NCI-H2171 (cell line): ENCODE measurements around the gene HMCN2.
"Not testable (repeated sequence)": the region's sequence is repeated elsewhere in the genome, so short reads cannot be mapped to it uniquely, and the experiment has no call there.

Experiments
- DNase-seq: peaks from one replicate; lab custom pipeline; 2025; lab: John Stamatoyannopoulos, UW

Gene HMCN2

DNA sequence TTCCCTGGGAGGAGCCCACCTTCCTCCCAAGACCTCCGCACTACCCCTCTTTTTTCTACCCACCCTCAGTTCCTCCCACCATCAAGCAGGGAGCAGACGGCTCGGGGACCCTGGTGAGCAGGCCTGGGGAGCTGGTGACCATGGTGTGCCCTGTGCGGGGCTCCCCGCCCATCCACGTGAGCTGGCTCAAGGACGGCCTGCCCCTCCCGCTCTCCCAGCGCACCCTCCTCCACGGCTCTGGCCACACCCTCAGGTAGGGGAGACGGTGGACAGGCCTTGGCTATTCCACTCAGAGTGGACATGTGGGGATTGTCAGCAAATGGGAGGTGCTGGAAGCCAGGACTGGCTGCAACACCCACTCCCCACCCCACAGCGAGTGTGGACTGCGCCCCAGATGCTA lies 126.3 kb downstream of the HMCN2 start:
- no peak for DNase-seq

DNA sequence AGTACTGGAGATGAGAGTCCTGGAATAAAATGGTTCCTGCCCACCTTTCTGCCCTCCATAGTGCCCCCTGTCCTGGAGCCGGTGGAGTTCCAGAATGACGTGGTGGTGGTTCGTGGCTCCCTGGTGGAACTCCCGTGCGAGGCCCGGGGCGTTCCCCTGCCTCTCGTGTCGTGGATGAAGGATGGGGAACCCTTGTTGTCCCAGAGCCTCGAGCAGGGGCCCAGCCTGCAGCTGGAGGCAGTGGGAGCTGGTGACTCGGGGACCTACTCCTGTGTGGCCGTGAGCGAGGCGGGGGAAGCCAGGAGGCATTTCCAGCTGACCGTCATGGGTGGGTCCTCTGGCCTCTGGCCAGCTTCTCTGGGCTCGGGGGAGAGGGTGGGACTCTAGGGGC lies 128.1 kb downstream of the HMCN2 start:
- no peak for DNase-seq

DNA sequence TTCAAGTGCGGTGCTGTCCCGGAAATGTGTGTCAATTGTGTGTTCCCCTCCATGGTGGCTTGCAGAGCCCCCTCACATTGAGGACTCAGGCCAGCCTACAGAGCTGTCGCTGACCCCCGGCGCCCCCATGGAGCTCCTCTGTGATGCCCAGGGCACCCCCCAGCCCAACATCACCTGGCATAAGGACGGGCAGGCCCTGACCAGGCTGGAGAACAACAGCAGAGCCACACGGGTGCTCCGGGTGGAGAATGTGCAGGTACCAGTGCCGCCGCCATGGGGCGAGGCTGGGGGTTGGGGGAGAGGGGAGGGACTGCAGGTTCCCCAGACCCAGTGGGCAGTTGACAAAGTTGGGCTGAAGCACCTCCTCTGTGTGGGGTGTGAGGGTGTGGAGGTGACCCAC lies 128.8 kb downstream of the HMCN2 start:
- no peak for DNase-seq

DNA sequence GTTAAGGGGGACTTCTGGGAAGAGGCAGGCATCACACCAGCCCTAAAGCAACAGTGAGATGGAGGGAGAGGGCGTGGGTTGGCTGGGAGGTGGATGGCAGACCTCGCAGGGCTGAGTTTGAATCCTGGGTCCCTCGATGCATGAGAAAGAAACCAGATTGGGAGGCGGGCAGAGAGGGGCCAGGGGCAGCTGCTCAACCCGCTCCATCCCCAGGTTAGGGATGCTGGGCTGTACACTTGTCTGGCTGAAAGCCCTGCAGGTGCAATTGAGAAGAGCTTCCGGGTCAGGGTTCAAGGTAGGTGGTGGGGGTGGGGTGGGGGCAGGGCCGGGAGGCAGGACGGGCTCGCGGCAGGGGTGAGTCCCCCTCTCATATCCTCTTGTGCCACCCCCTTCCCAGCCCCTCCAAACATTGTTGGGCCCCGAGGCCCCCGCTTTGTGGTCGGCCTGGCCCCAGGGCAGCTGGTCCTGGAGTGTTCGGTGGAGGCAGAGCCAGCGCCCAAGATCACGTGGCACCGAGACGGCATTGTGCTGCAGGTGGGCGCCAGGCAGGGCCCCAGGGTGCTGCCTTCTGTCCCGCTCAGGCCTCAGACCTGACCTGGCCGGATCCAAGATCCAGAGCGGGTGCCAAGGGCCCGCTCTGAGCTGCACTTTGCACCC lies 129.4 kb downstream of the HMCN2 start:
- no peak for DNase-seq

DNA sequence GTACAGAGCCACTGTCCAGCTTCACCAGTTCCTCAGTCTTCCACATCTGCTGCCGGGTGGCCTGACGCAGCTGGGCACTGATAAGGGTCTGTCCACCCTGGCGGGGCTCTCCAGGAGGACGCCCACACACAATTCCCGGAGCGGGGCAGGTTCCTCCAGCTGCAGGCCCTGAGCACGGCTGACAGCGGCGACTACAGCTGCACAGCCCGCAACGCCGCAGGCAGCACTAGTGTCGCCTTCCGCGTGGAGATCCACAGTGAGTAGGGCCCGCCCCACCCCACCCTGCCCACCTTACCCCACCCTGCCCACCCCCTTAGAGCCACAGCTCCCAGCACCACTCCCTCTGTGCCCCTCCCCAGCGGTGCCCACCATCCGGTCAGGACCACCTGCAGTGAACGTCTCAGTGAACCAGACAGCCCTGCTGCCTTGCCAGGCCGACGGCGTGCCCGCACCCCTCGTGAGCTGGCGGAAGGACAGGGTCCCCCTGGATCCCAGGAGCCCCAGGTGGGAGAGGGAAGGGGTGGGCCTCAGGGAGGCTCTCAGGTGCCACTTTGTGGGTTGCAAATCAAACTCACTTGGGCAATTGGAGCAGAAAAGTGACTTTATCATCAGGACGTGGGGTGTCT lies 130.4 kb downstream of the HMCN2 start:
- no peak for DNase-seq

DNA sequence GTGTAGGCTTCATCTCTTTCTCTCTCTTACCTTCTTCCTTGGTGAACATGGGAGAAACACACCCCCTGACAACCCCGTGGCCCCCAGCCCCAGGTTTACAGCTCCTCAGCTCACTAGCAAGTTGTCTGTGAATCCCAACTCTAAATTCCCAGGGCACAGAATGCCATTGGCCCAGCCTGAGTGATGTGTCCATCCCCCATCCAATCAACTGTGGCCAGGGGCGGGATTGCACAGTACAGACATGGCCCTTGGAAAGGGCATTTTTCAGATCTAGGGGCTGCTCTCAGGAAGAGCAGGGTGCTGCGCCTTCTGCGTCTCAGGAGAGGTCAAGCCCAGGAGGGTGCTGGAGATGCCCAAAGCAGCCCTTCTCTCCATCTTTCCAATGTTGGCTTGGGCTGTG lies 131.0 kb downstream of the HMCN2 start:
- no peak for DNase-seq

DNA sequence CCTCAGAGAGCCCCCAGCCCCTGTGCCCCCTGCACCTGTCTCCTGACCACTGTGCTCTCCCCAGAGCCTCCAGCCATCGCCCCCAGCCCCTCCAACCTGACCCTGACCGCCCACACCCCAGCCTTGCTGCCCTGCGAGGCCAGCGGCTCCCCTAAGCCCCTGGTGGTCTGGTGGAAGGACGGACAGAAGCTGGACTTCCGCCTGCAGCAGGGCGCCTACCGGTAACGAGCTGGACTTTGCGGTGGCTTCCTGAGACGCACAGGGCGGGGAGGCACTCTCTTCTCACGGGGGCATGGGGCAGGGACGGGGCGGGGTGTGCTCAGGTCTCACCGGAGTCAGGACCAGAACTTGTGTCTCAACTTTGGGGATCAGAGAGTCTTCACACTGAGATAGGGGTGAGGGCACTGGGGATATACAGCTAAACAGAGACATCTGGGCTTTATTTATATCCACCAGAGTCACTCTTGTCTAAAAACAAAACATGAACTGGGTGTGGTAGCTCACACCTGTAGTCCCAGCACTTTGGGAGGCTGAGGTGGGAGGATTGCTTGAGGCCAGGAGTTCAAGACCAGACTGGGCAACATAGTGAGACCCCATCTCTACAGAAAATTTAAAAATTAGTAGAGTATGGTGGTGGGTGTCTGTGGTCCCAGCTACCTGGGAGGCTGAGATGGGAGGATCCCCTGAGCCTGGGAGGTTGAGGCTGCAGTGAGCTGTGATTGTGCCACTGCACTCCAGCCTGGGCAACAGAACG lies 133.1 kb downstream of the HMCN2 start:
- no peak for DNase-seq

DNA sequence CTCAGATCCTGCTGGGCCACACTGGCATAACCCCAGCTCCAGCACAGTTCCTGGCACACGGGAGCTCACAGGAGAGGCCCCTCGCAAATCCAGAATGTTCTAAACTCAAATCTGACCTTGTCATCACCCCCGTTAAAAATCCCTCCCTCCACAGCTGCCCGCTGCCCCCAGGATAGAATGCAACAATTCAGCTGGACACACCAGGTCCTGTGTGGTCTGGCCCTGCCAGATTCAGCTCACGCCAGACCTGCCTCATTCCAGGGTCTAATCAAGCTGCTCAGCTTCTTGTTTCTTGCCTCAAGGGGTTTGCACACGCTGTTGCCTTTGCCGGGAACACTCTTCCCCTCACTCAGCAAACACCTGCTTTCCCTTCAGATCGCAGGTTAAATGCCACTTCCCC lies 134.2 kb downstream of the HMCN2 start:
- DNase-seq = no peak

DNA sequence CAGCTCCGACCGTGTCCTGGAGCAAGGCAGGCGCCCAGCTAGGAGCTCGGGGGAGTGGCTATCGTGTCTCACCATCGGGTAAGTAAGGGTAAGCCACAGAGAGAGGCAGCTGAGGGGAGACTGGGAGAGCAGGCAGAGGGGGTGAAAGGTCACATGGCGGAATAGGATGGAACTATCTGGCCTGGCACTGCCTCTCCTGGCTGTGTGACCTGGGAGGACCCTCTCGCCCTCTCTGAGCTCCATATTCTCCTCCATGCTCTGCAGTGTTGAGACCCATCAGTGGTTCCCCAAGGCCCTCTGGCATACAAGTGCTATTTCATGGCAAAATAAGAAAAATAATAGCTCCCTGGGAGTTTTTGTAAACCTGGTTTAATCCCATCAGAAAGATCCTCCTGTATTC lies 135.3 kb downstream of the HMCN2 start:
- no peak for DNase-seq

DNA sequence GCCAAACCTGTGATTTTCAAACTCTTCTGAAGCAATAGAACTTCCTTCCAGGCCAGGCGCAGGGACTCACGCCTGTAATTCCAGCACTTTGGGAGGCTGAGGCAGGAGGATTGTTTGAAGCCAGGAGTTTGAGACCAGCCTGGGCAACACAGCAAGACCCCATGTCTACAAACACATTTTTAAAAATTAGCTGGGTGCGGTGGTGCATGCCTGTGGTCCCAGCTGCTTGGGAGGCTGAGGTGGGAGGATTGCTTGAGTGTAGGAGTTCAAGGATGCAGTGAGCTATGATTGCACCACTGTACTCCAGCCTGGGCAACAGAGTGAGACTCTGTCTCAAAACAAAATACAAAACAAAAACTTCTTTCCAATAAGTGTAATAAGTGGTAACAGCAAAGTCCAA lies 136.2 kb downstream of the HMCN2 start:
- DNase-seq = not testable (repeated sequence)

DNA sequence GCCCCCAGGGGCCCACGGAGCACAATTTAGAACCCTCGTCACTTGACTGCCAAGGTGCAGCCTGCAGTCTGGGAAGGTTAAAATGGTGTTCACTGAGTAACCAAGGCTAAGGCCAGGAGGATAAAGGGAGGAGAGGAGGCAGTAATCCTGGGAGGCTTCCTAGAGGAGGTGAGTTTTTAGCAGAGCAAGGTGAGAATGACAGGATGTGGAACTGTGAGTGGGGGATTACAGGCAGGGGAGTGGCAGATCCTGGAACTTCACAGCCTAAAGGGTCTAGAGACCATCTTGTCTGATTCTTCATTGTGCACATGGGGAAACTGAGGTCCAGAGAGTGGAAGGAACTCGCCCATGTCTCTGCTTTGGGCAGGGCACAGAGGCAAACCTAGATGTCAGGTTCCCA lies 136.7 kb downstream of the HMCN2 start:
- DNase-seq = no peak

DNA sequence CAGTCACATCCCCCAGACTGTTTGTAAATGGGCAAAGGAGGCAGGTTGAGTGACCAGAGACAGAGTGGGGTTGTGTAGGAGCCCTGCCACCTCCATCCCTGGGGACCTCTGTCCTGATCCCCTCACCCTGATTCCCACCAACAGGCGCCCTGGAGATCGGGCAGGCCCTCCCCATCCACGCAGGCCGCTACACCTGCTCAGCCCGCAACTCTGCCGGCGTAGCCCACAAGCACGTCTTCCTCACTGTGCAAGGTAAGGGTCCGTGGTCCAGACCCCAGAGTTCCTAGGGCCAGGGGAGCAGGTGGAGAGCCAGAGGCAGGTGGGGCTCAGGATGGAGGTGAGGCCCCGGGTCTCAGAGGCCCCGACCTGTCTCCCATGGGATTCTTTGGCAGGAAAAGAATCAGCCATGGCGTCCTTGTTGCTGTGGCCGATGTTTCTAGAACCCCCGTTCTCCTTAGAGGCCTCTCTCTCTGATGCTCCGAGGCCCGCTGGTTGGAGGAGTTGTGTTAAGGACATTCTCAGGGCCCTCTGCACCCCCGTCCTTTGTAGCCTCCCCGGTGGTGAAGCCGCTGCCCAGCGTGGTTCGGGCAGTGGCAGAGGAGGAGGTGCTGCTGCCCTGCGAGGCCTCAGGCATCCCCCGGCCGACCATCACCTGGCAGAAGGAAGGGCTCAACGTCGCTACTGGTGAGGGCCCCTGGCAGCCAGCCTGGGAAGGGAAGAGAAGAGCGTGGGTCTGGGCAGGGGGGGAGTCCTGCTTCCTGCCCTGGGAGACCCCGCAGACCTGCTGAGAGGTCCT lies 137.3 kb downstream of the HMCN2 start:
- no peak for DNase-seq

DNA sequence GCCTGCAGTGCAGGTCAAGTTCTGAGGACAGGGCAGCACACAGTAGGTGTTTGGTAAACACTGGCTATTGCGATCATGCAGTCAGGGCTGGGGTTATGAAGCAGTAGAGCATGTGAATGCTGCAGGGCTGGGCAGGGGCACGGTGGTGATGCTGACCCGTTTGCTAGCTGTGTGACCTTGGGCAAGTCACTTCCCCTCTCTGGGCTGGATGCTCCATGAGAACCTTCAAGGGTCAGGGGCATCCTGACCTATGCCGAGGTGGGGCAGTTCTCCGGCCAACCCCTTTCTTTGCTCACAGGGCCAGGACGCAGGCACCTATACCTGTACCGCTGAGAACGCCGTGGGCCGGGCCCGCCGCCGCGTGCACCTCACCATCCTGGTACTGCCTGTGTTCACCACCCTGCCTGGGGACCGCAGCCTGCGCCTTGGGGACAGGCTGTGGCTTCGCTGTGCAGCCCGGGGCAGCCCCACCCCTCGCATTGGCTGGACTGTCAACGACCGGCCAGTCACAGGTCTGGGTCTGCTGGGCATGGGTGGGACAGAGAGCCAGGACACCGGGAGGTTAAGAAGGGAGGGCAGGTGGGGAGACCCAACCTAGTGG lies 140.2 kb downstream of the HMCN2 start:
- DNase-seq = no peak

DNA sequence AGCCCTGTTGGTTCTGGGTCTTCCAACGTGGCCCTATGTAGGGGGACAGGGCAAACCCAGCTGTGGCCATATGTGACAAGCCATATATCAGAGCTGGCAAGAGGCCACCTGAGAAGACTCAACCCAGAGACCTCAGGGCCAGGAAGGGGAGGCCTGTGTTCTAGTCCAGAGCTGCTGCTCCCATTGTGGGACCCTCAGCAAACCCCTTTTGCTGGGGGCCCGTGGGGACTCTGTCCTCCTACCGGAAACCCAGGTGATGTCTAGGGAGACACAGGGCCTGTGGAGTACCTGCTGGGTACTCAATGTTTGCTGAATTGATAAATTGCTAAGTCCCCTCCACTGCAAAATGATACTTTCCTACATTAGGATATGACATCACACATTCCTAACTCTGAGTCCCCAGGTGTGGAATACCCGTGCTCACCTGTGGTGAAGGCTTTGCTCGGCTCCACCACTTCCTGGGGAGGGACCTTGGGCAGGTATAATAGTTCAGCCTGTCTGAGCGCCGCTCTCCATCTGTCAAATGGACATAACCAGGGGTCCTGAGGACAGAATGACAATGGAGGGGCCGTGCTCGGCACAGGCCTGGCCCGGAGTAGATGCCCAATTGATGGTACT lies 140.8 kb downstream of the HMCN2 start:
- DNase-seq = no peak

DNA sequence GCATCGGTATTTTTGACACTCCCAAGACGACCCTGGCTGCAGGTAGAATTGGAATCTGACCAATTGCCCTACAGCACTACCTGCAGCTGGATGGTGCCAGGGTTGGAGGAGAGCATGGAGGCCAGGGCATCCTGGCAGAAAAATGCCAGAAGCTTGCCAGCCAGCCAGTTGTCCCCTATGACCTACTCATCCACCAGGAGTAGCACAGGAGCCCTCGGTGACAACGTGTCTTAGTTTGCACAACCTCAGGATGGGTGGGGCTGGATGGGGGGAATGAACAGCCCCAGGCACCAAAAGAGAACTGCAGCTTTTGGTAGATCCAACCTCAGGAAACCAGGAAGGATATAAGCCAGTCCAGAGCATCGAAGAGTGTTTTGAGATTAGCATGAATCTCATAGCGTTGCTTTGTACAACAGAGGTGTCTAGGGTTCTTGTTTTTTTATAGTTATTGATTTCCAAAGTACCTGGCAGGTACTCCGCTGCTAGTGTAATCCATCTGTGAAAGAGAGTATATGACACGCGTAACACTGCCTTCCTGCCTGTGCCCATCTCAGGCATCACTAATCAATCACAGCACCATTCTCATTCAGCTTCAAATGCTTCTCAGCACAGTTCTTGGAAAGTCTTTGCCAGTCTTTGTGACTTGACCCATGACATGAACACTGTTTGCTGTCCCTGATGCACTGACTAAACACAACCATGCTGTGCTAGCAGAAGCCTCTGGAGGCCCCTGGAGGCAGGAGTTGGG lies 142.5 kb downstream of the HMCN2 start:
- DNase-seq = no peak

DNA sequence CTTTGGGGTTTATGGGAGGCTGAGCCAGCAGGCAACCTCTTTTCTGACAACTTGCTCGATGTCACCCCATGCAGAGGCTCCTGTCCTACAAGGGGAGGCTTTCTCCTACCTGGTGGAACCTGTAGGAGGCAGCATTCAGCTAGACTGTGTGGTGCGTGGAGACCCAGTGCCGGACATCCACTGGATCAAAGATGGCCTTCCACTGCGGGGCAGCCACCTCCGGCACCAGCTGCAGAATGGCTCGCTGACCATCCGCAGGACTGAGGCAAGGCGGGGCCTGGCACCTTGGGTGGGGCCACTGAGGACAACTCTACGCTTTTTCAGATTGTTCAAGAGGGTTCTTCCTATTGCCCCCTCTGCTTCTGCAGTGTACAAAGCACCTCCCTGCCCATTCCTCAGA lies 143.1 kb downstream of the HMCN2 start:
- no peak for DNase-seq

DNA sequence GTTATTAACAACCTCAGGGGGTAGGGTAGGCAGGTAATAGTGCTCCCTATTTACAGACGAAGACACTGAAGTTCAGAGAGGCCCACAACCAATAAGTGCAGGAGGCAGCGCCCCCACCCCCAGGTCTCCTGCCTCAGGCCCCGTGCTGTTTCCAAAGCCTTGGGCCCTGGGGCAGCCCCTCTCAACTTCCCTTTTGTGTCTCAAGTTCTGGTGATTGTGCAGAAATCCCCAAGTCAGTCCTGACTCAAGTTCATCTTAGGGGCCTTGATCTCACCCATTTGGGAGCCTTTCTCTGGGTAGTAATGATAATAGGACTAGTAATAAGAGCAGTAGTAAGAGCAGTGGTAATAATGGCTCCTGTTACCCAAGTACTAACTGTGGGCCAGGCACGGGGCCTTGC lies 143.7 kb downstream of the HMCN2 start:
- DNase-seq = no peak

DNA sequence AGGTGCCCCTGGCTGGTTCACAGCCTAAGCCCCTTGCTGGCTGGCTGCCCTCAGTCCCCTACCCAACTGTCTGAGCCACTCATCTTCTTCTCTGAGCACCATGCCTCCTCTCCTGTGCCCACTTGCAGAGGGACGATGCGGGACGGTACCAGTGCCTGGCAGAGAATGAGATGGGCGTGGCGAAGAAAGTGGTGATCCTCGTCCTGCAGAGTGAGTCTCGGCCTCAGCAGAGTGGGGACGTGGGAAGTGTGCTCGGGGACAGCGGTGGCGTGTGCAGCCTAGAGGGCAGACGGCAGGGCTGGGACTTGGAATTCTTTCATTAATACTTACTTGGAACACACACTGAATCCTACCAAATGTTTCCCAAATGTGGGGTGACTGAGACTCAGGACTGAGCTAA lies 144.9 kb downstream of the HMCN2 start:
- no peak for DNase-seq

DNA sequence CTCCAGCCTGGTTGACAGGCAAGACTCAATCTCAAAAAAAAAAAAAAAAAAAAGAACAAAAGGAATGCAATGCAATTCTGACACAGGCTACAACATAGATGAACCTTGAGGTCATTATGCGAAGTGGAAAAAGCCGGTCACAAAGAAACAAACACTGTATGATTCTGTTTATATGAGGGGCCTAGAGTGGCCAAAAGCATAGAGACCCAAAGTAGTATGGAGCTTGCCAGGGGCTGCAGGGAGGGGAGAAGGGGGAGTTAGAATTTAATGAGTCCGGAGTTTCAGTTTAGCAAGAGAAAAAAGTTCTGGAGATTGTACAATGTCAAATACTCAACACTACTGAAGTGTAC lies 146.0 kb downstream of the HMCN2 start:
- no peak for DNase-seq

DNA sequence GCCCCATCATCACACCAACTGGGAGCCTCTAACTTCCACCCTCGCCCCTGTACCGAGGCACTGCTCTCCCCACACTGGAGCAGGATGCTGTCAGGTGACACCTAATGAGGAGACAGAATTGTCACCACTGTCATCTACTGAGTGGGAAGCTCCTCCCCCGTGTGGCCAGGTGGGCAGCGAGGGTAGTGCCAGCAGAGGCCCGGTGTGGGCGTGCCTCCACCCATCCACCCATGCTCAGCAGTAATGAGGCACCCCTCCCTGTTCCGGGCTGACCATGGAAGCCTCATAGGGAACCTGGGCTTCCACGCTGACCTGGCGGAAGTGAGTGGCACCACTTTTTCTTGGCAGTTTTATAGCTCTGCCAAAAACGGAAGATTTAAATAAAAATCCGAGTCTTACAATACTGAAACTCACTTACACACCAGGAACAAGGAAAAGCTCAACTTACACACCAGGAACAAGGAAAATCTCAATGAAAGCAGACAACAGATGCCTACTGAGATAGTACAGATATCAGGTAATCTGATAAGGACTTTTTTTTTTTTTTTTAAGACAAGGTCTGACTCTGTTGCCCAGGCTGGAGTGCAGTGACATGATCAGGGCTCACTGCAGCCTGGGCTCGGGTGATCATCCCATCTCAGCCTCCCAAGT lies 148.6 kb downstream of the HMCN2 start:
- peak; percentile 44 for DNase-seq
